Breast epithelium (tissue), 3 donors: ENCODE data around the gene MLC1.

Experiments used
- CTCF ChIP-seq, 3 donors: fragments of 450-650 bp; IDR thresholded peaks; one replicate each; pipeline ENCODE4 v1.5.1; 2016 to 2017; ENCODE audit warnings: antibody characterized with exemption in 3 of 3, mild to moderate bottlenecking in 3 of 3, moderate library complexity in 3 of 3
- POLR2A ChIP-seq: fragments of 450-650 bp; IDR thresholded peaks from one replicate; pipeline ENCODE4 v1.6.1; 2016; ENCODE audit warnings: antibody characterized with exemption, mild to moderate bottlenecking, moderate library complexity
- POLR2AphosphoS5 ChIP-seq, 3 donors: sonication (generic); formaldehyde crosslinking; IDR thresholded peaks; one replicate each; pipeline ENCODE4 v1.6.1; 2017; ENCODE audit warnings: antibody characterized with exemption in 3 of 3

- TF ChIP-seq POLR2AphosphoS5 (IDR thresholded peaks at IDR 0.05) (no peak), CTCF (IDR thresholded peaks at IDR 0.05) (no peak), POLR2A (no peak)
These were observed 27.2 kb upstream of the MLC1 start for GRCh38 chr22:50112151-50113118.
